ENCODE results near the gene PRKACA.
"Not testable (repeated sequence)": the region's sequence is repeated elsewhere in the genome, so short reads cannot be mapped to it uniquely, and the experiment has no call there.

PRKACA gene

GRCh38 chr19:14070268-14071050, 47.1 kb downstream of the PRKACA start:
- no peak for DNase-seq (ENCODE audit: low read depth in 2 of 2)

- no peak for DNase-seq (ENCODE audit: low read depth in 2 of 2)
Measured at GRCh38 chr19:14066134-14066533, 51.4 kb downstream of the PRKACA start.

- no peak for DNase-seq (ENCODE audit: low read depth in 2 of 2)
Measured at GRCh38 chr19:14063105-14063504, 54.5 kb downstream of the PRKACA start.

- no peak for DNase-seq (ENCODE audit: low read depth in 2 of 2)
Measured at GRCh38 chr19:14062558-14062855, 55.1 kb downstream of the PRKACA start.

GRCh38 chr19:14061751-14062557, 55.6 kb downstream of the PRKACA start, which contains the start of gene PALM3:
PALM3 (minus strand) TSS chr19:14062076; CDS start chr19:14061980, 96 bp downstream.
- DNase-seq (ENCODE audit: low read depth in 2 of 2): no peak

GRCh38 chr19:14061081-14061749, 56.3 kb downstream of the PRKACA start:
- DNase-seq (ENCODE audit: low read depth in 2 of 2): no peak

- DNase-seq (ENCODE audit: low read depth in 2 of 2): no peak
Measured at GRCh38 chr19:14059652-14060155, 57.9 kb downstream of the PRKACA start.

- no peak for DNase-seq (ENCODE audit: low read depth in 2 of 2)
Measured at GRCh38 chr19:14059093-14059480, 58.5 kb downstream of the PRKACA start.

- DNase-seq (ENCODE audit: low read depth in 2 of 2): no peak
Measured at GRCh38 chr19:14058182-14059092, 59.1 kb downstream of the PRKACA start.

- no peak for DNase-seq (ENCODE audit: low read depth in 2 of 2)
Measured at GRCh38 chr19:14056741-14057356, 60.7 kb downstream of the PRKACA start.

- DNase-seq (ENCODE audit: low read depth in 2 of 2): no peak
Measured at GRCh38 chr19:14056069-14056666, 61.4 kb downstream of the PRKACA start.

- no peak for DNase-seq (ENCODE audit: low read depth in 2 of 2)
Measured at GRCh38 chr19:14055396-14055795, 62.2 kb downstream of the PRKACA start.

GRCh38 chr19:14054721-14055120, 62.8 kb downstream of the PRKACA start:
- no peak for DNase-seq (ENCODE audit: low read depth in 2 of 2)

GRCh38 chr19:14054099-14054498, 63.5 kb downstream of the PRKACA start:
- no peak for DNase-seq (ENCODE audit: low read depth in 2 of 2)

- DNase-seq (ENCODE audit: low read depth in 2 of 2): no peak
Measured at GRCh38 chr19:14053500-14053899, 64.1 kb downstream of the PRKACA start.

- no peak for DNase-seq (ENCODE audit: low read depth in 2 of 2)
Measured at GRCh38 chr19:14053032-14053431, 64.5 kb downstream of the PRKACA start.

GRCh38 chr19:14052470-14052869, 65.1 kb downstream of the PRKACA start:
- DNase-seq (ENCODE audit: low read depth in 2 of 2): no peak

- no peak for DNase-seq (ENCODE audit: low read depth in 2 of 2)
Measured at GRCh38 chr19:14051980-14052379, 65.6 kb downstream of the PRKACA start.

GRCh38 chr19:14050961-14051360, 66.6 kb downstream of the PRKACA start:
- not testable (repeated sequence) for DNase-seq (ENCODE audit: low read depth in 2 of 2)

GRCh38 chr19:14050512-14050911, 67.0 kb downstream of the PRKACA start:
- DNase-seq (ENCODE audit: low read depth in 2 of 2): no peak
